Bone marrow (tissue), 2 donors: Measurements from ENCODE around the gene GABRD.

Experiments used
- DNase-seq, 2 donors: peaks; one replicate each; lab custom pipeline; 2025; lab: John Stamatoyannopoulos, UW

GABRD gene

GRCh38 chr1:2018217-2019171, 651 bp upstream of the GABRD start:
- no peak for DNase-seq

GRCh38 chr1:2019571-2020309, 595 bp downstream of the GABRD start:
- no peak for DNase-seq

GRCh38 chr1:2020310-2020655, 1.1 kb downstream of the GABRD start:
- DNase-seq, result no peak

GRCh38 chr1:2021550-2021949, 2.4 kb downstream of the GABRD start:
- DNase-seq, result no peak

GRCh38 chr1:2022063-2022770, 3.1 kb downstream of the GABRD start:
- no peak for DNase-seq

GRCh38 chr1:2023187-2023586, 4.0 kb downstream of the GABRD start:
- DNase-seq, result no peak

- DNase-seq, result no peak
Measured at GRCh38 chr1:2024451-2024850, 5.3 kb downstream of the GABRD start.

GRCh38 chr1:2024887-2025286, 5.7 kb downstream of the GABRD start:
- DNase-seq, result no peak

- DNase-seq, result no peak
Measured at GRCh38 chr1:2025491-2025981, 6.4 kb downstream of the GABRD start.

GRCh38 chr1:2027961-2028583, 8.9 kb downstream of the GABRD start:
- DNase-seq, result no peak

GRCh38 chr1:2028870-2029560, 9.9 kb downstream of the GABRD start:
- no peak for DNase-seq

- DNase-seq, result no peak
Measured at GRCh38 chr1:2029561-2029960, 10.4 kb downstream of the GABRD start.

GRCh38 chr1:2030076-2030871, 11.1 kb downstream of the GABRD start:
- DNase-seq, result no peak

- no peak for DNase-seq
Measured at GRCh38 chr1:2031546-2032540, 12.7 kb downstream of the GABRD start.

- no peak for DNase-seq
Measured at GRCh38 chr1:2032737-2033136, 13.6 kb downstream of the GABRD start.

GRCh38 chr1:2033165-2033564, 14.0 kb downstream of the GABRD start:
- DNase-seq, result no peak

GRCh38 chr1:2036287-2036686, 17.1 kb downstream of the GABRD start:
- no peak for DNase-seq

- no peak for DNase-seq
Measured at GRCh38 chr1:2037314-2037979, 18.3 kb downstream of the GABRD start.

- DNase-seq, result no peak
Measured at GRCh38 chr1:2038229-2038628, 19.1 kb downstream of the GABRD start.
